ENCODE data around the gene IL11RA. TPM values are rescaled to one million over a fixed set of nuclear protein-coding genes. Genes with fewer than 3 reads are reported as not detected.

IL11RA gene
- total RNA-seq, 4 donors from 2014 or later: 3.2 to 153 (median 49.9) TPM

GRCh38 chr9:34709196-34709978, 57.4 kb downstream of the IL11RA start:
- Histone ChIP-seq H3K4me3 (no peak overlapping the region), H3K27ac (no peak overlapping the region), H3K36me3 (no peaks in the 10 kb centered on the region), H3K27me3 (no peaks in the 10 kb centered on the region), H3K4me1 (no peaks in the 10 kb centered on the region), H3K9me3 (no peaks in the 10 kb centered on the region)
- TF ChIP-seq CTCF (IDR thresholded peaks at IDR 0.05): no peak
- TF ChIP-seq POLR2A (IDR thresholded peaks at IDR 0.05): no peak
- no peak for DNase-seq
- intact Hi-C loops (cut with DNase I; ENCODE audit: low total_unique reads): loop anchor here (10.0 kb wide), 1 partner anchor 65 kb away; the partner anchor contains the start of gene GALT

- intact Hi-C loops (cut with DNase I; ENCODE audit: low total_unique reads): no loop called here
- Histone ChIP-seq H3K36me3 (no peaks in the 10 kb centered on the region), H3K27me3 (no peaks in the 10 kb centered on the region), H3K9me3 (no peaks in the 10 kb centered on the region), H3K27ac (no peak within 1 kb of the TSS), H3K4me3 (no peak within 1 kb of the TSS), H3K4me1 (no peaks in the 10 kb centered on the region)
- no peak for TF ChIP-seq POLR2A (IDR thresholded peaks at IDR 0.05)
- TF ChIP-seq CTCF (IDR thresholded peaks at IDR 0.05): no peak
- DNase-seq: peak; percentile 29 to 40
Observed at GRCh38 chr9:34710023-34710422, 58.0 kb downstream of the IL11RA start, which contains the start of gene CCL21. Gene CCL21, minus strand, starts transcription at chr9:34710136. Its CDS starts 70 bp downstream, at chr9:34710066.

Small RNAs within 50 kb of the gene (small RNA-seq; reads per million reads assigned to genes)
- not detected for gene CCL27

Other genes starting within 250 kb of the IL11RA start
- 10 to 100 TPM in 2 of 4 donors, 1 to 10 TPM in 2; 2.3 to 33.0 (median 14.9) TPM for gene FAM219A, start 193.6 kb upstream of the IL11RA start, total RNA-seq
- gene DNAI1, start 193.4 kb upstream of the IL11RA start, total RNA-seq: 1 to 10 TPM in 1 of 4 donors, under 1 TPM in 1, not detected in 2; 0.95 to 3.8 TPM
- 1 to 10 TPM in 1 of 4 donors, not detected in 3; 2.2 TPM for gene ENHO, start 129.2 kb upstream of the IL11RA start, total RNA-seq
- gene CNTFR, start 62.5 kb upstream of the IL11RA start, total RNA-seq: 10 to 100 TPM in 1 of 4 donors, 1 to 10 TPM in 1, under 1 TPM in 1, not detected in 1; 0.59 to 14.7 (median 6.6) TPM
- gene RPP25L, start 40.1 kb upstream of the IL11RA start, total RNA-seq: 10 to 100 TPM; 18.1 to 39.1 (median 26.9) TPM
- gene DCTN3, start 31.7 kb upstream of the IL11RA start, total RNA-seq: 10 to 100 TPM; 27.7 to 98.0 (median 58.6) TPM
- gene ARID3C, start 23.1 kb upstream of the IL11RA start, total RNA-seq: under 1 TPM in 2 of 4 donors, not detected in 2; 0.35 to 0.82 TPM
- gene SIGMAR1, start 14.4 kb upstream of the IL11RA start, total RNA-seq: 10 to 100 TPM; 34.1 to 55.2 (median 51.3) TPM
- 10 to 100 TPM in 3 of 4 donors, 1 to 10 TPM in 1; 4.4 to 82.9 (median 50.7) TPM for gene GALT, start 5.5 kb upstream of the IL11RA start, total RNA-seq
- gene CCL27, start 10.5 kb downstream of the IL11RA start, total RNA-seq: not detected
- gene CCL19, start 39.1 kb downstream of the IL11RA start, total RNA-seq: 1 to 10 TPM in 1 of 4 donors, under 1 TPM in 1, not detected in 2; 0.55 to 1.3 TPM
- gene CCL21, start 58.0 kb downstream of the IL11RA start, total RNA-seq: 100 to 1,000 TPM in 2 of 4 donors, 10 to 100 TPM in 1, 1 to 10 TPM in 1; 7.6 to 248 (median 87.1) TPM

Data from uterus (tissue), 4 donors.